ENCODE results near the gene PCP4.

Gene PCP4

DNA sequence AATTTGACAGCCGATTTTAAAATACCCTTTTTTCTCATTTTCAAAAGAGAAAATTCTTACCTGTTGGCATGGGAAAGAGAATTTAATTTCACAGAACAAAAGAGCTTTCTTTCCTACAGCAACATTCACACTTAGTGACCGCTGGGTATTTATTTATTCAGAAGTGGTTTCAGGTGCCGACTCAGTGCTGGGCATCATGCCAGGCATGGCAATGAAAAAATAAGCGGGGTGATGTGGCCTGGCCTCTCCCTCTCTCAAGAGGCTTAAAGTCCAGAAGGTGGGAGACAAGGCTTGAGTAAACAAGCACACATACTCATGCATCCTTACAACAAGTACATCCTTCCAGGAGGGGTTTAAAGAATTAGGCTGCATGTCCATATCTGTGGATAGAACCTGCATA, 4.1 kb upstream of the PCP4 start:
- Histone ChIP-seq H3K27ac (no peak overlapping the region), H3K4me3 (no peak overlapping the region)
- TF ChIP-seq, protein P1, sequence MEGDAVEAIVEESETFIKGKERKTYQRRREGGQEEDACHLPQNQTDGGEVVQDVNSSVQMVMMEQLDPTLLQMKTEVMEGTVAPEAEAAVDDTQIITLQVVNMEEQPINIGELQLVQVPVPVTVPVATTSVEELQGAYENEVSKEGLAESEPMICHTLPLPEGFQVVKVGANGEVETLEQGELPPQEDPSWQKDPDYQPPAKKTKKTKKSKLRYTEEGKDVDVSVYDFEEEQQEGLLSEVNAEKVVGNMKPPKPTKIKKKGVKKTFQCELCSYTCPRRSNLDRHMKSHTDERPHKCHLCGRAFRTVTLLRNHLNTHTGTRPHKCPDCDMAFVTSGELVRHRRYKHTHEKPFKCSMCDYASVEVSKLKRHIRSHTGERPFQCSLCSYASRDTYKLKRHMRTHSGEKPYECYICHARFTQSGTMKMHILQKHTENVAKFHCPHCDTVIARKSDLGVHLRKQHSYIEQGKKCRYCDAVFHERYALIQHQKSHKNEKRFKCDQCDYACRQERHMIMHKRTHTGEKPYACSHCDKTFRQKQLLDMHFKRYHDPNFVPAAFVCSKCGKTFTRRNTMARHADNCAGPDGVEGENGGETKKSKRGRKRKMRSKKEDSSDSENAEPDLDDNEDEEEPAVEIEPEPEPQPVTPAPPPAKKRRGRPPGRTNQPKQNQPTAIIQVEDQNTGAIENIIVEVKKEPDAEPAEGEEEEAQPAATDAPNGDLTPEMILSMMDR (IDR thresholded peaks at IDR 0.05): no peak
- DNase-seq (ENCODE audit: low spot score): no peak

DNA sequence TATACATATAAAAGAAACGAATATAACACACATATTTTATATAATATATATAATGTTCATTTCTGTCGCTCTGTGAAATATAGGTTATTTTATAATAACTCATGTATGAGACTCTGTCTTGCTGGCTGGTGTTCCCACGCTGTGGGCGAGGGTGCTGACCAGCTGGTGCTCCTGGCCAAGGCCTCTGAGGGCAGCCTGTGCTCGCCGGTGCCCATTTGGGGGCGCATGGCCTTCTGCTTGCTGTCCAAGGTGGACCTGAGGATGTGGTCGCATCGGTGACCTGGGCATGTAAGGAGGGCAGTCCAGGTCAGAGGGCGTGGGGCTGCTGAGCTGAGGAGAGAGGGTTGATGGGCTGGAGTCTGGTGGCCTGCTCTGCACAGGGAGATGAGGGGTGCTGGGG, 1.1 kb upstream of the PCP4 start:
- TF ChIP-seq, protein P1 (IDR thresholded peaks at IDR 0.05): no peak
- Histone ChIP-seq H3K4me3 (no peak overlapping the region), H3K27ac (no peak overlapping the region)
- no peak for DNase-seq (ENCODE audit: low spot score)

DNA sequence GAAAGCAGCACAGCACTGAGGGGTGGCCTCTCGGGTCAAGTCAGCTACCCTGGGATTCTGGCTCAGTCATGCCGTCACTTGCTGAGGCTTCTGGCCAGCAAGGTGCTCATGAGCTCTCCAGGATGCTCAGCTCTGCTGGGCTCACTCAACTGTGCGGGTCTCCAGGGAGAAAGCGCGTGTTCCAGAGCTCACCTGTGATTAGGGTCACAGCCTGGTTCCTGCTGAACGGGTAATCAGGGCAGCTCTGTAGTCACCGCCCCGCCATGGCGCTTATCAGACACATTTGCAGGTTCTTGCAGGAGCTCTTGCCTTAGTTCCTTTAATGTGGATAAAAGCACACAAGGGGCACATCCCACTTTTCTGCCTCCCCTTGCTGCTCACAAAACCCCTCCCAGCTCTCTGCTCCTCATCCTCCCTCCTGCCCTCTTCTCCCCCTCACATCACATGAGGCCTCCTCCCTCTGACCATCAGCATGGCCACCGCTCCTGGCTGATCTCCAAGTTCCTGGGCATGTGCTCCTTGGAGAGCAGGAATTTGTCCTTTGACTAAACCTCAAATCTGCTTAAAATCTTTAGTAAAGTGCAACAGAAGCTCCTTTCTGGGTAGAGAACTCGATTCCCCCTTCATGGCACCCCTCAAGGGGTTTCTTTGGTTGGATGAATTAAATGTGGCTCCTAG, 2.0 kb downstream of the PCP4 start:
- no peak overlapping the region for H3K27ac ChIP-seq
- no peak overlapping the region for H3K4me3 ChIP-seq
- TF ChIP-seq, protein P1 (IDR thresholded peaks at IDR 0.05): no peak
- DNase-seq (ENCODE audit: low spot score): no peak

DNA sequence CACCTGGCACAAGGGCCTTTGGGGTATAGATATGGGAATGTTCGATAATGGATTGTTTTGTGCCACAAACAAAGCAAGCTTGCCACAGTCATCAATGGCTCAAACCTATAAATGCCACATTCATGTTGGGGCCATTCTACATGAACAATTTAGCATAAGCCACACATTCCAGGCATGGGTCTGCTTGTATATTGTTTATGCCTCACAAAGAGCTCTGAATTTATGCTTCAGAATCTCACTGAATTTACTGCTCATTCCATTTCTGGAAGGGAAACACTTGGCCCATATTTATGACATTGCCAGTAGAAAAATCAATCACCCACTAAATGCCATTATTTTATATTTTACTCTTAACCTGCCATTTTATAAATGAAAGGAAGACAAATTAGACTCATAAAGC, 6.4 kb downstream of the PCP4 start:
- Histone ChIP-seq H3K27ac (no peak overlapping the region), H3K4me3 (no peak overlapping the region)
- DNase-seq (ENCODE audit: low spot score): no peak
- TF ChIP-seq, protein P1 (IDR thresholded peaks at IDR 0.05): no peak

DNA sequence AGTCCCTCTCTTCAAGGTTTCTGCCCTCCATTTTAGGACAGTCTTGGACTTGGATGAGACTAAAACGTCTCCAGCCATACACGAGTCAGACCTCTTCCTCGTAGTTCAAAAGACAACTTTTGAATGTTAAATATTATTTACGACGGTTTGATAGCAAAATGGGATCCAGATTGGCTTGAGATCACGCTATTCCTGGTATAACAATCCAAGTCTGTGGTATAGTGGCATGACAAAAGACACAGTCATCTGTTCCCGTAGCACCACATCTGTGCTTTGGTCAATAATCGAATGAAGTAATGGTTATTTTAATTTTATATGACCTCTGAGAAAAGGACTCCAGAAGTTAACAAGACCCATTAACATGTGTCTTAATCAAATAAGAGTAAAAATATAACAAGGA, 7.0 kb downstream of the PCP4 start:
- Histone ChIP-seq H3K4me3 (no peak overlapping the region), H3K27ac (no peak overlapping the region)
- DNase-seq (ENCODE audit: low spot score): no peak
- TF ChIP-seq, protein P1 (IDR thresholded peaks at IDR 0.05): no peak

DNA sequence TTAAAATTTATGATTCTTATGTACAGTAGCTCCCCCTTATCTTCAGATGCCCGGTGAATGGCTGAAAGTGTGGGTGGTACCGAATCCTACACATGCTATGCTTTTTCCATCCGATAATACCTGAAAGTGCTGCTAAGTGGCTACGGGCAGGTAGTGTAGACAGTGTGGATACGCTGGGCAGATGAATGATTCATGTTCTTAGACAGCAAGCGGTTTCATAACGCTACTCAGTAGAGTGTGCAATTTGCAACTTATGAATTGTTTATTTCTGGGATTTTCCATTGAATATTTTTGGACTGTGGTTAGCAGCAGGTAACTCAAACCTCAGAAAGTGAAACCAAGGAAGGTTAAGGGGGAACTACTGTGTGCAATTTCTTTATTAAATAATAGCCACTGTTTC, 7.5 kb downstream of the PCP4 start:
- TF ChIP-seq, protein P1 (IDR thresholded peaks at IDR 0.05): no peak
- no peak overlapping the region for H3K27ac ChIP-seq
- H3K4me3 ChIP-seq: no peak overlapping the region
- no peak for DNase-seq (ENCODE audit: low spot score)

DNA sequence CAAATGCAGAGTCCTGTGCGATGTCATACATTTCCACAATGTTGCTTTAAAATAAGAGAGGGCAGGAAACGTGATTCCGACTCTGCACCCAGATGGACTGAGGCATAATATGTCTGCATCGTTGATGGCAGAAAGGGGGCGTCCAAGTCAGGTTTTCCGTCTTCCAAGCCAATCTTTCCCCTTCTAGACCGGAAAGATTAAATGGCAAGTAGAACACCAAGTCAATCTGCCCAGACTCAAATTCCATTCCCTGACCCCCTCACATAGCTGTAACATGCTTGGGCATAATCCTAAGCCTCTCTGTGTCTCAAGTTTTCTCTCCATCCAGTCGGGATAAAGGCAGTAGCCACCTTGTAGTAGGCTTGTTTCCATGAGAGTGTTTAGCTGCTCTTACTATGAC, 14.4 kb downstream of the PCP4 start:
- DNase-seq (ENCODE audit: low spot score): no peak
- no peak overlapping the region for H3K27ac ChIP-seq

More for the DNA sequence above, 14.4 kb downstream of the PCP4 start:
- H3K4me3 ChIP-seq: no peak overlapping the region
- TF ChIP-seq, protein P1 (IDR thresholded peaks at IDR 0.05): no peak

Data from coronary artery (tissue), 2 donors.